Activated CD4-positive, CD25-positive, alpha-beta regulatory T cell treated with anti-CD3 and anti-CD28 coated beads, Interleukin-2, amount 50 U/mL, for 72 hours (primary cell): ENCODE data around the gene PREX1.

Source experiments
- DNase-seq: peaks from one replicate; pipeline ENCODE4 v3.0.0; 2021

The PREX1 gene

GRCh38 chr20:48711696-48712464 is 115.9 kb downstream of the PREX1 start:
- no peak for DNase-seq

GRCh38 chr20:48711044-48711428 is 116.8 kb downstream of the PREX1 start:
- DNase-seq = no peak

- no peak for DNase-seq
Measured at GRCh38 chr20:48710341-48711043, 117.3 kb downstream of the PREX1 start.

GRCh38 chr20:48709744-48710143 is 118.1 kb downstream of the PREX1 start:
- DNase-seq = no peak

- no peak for DNase-seq
Measured at GRCh38 chr20:48709058-48709691, 118.6 kb downstream of the PREX1 start.

GRCh38 chr20:48708630-48709029 is 119.2 kb downstream of the PREX1 start:
- no peak for DNase-seq

GRCh38 chr20:48708116-48708515 is 119.7 kb downstream of the PREX1 start:
- no peak for DNase-seq

- no peak for DNase-seq
Measured at GRCh38 chr20:48706710-48707365, 121.0 kb downstream of the PREX1 start.

- DNase-seq = no peak
Measured at GRCh38 chr20:48706116-48706656, 121.6 kb downstream of the PREX1 start.

- no peak for DNase-seq
Measured at GRCh38 chr20:48705240-48706115, 122.3 kb downstream of the PREX1 start.

- DNase-seq = no peak
Measured at GRCh38 chr20:48704761-48705160, 123.0 kb downstream of the PREX1 start.

GRCh38 chr20:48703511-48704219 is 124.1 kb downstream of the PREX1 start:
- DNase-seq = no peak

- DNase-seq = no peak
Measured at GRCh38 chr20:48703107-48703506, 124.7 kb downstream of the PREX1 start.

- DNase-seq = no peak
Measured at GRCh38 chr20:48702455-48702913, 125.3 kb downstream of the PREX1 start.

GRCh38 chr20:48701702-48702101 is 126.1 kb downstream of the PREX1 start:
- no peak for DNase-seq

GRCh38 chr20:48698507-48699267 is 129.1 kb downstream of the PREX1 start:
- no peak for DNase-seq

GRCh38 chr20:48697845-48698491 is 129.8 kb downstream of the PREX1 start:
- DNase-seq = no peak

- DNase-seq = no peak
Measured at GRCh38 chr20:48696671-48697070, 131.1 kb downstream of the PREX1 start.

- DNase-seq = no peak
Measured at GRCh38 chr20:48695738-48696137, 132.1 kb downstream of the PREX1 start.

GRCh38 chr20:48695255-48695654 is 132.5 kb downstream of the PREX1 start:
- no peak for DNase-seq
